ENCODE measurements around the gene ACOX3. TPM values are rescaled to one million over a fixed set of nuclear protein-coding genes. Genes with fewer than 3 reads are reported as not detected.

The ACOX3 gene
- total and polyA plus RNA-seq, 9 donors, result 10.1 to 32.4 (median 21.3) TPM

DNA sequence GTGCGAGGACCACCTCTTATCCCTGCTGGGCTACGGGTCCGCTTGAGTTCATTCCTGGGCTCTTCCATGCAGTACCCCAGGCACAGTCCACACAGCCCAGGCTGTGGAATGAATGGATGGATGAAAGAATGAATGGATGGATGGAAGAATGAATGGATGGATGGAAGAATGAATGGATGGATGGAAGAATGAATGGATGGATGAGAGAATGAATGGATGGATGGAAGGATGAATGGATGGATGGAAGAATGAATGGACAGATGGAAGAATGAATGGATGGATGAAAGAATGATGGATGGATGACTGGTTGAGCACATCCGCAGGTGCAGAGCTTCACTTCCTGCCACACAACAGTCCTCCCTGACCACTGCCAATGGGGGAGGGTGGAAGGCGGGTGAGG is 28.2 kb downstream of the ACOX3 start:
- no peaks in the 10 kb centered on the region for H3K36me3 ChIP-seq
- no peak overlapping the region for H3K4me3 ChIP-seq
- H3K27ac ChIP-seq, result no peak overlapping the region
- intact Hi-C loops (cut with DNase I), result no loop called here
- TF ChIP-seq POLR2A (IDR thresholded peaks at IDR 0.05) (no peak), EP300 (IDR thresholded peaks at IDR 0.05) (no peak)
- TF ChIP-seq, protein P1, sequence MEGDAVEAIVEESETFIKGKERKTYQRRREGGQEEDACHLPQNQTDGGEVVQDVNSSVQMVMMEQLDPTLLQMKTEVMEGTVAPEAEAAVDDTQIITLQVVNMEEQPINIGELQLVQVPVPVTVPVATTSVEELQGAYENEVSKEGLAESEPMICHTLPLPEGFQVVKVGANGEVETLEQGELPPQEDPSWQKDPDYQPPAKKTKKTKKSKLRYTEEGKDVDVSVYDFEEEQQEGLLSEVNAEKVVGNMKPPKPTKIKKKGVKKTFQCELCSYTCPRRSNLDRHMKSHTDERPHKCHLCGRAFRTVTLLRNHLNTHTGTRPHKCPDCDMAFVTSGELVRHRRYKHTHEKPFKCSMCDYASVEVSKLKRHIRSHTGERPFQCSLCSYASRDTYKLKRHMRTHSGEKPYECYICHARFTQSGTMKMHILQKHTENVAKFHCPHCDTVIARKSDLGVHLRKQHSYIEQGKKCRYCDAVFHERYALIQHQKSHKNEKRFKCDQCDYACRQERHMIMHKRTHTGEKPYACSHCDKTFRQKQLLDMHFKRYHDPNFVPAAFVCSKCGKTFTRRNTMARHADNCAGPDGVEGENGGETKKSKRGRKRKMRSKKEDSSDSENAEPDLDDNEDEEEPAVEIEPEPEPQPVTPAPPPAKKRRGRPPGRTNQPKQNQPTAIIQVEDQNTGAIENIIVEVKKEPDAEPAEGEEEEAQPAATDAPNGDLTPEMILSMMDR (IDR thresholded peaks at IDR 0.05), result no peak
- peaks cover 1% of the 10 kb centered on the region for H3K4me1 ChIP-seq (ENCODE audit: insufficient read depth)
- no peaks in the 10 kb centered on the region for H3K9me3 ChIP-seq
- DNase-seq, result no peak
- 91 to 95% (median 93%) methylated on average over 5 of the region's 5 CpGs for WGBS, 3 donors
- H3K27me3 ChIP-seq, result no peaks in the 10 kb centered on the region

DNA sequence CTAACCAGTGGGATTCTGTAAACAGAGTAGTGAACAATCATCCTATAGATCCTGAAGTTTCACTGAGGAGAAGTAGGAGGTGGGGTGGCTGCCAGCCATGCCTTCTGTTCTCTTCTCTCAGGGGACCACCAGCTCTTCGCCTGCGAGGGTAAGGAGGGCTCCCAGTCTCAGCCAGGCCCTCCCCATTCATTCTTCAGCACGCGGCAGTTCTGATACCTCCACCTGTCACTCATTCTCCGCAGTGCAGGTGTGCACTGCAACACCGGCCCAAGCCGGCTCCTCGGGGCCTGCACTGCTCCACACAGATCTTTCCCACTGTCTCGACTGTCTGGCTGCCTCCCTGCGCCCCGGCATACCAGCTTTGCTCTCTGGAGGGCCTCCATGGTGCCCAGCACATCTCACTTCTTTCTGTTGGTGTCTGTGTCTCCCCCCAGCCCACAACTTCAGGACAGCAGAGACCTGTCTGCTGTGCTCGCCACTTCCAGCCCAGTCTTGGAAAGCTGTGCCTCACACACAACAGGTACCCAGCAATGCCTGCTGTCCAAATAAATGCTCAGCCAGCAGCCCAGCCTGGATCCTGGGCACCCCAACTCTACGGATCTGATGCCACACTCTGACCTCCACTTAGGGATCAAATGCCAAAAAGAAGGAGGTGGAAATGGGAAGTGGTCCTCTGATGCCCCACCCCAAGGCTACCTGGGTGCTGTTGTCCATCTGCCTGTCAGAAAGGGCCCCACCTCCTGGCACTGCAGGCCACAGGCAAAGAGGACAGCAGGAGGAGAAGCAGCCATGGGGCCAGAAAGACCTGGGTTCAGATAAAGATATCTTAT is 29.0 kb downstream of the ACOX3 start:
- Histone ChIP-seq H3K36me3 (no peaks in the 10 kb centered on the region), H3K9me3 (no peaks in the 10 kb centered on the region), H3K4me3 (no peak overlapping the region), H3K4me1 (ENCODE audit: insufficient read depth) (peaks cover 1% of the 10 kb centered on the region), H3K27me3 (no peaks in the 10 kb centered on the region), H3K27ac (no peak overlapping the region)
- intact Hi-C loops (cut with DNase I), result no loop called here
- WGBS, 3 donors, result 83 to 89% (median 87%) methylated on average over 13 of the region's 13 CpGs
- TF ChIP-seq, protein P1 (IDR thresholded peaks at IDR 0.05), result no peak
- TF ChIP-seq EP300 (IDR thresholded peaks at IDR 0.05), result no peak
- no peak for TF ChIP-seq POLR2A (IDR thresholded peaks at IDR 0.05)
- DNase-seq, result peak in 1 of 5 donors; percentile 23

DNA sequence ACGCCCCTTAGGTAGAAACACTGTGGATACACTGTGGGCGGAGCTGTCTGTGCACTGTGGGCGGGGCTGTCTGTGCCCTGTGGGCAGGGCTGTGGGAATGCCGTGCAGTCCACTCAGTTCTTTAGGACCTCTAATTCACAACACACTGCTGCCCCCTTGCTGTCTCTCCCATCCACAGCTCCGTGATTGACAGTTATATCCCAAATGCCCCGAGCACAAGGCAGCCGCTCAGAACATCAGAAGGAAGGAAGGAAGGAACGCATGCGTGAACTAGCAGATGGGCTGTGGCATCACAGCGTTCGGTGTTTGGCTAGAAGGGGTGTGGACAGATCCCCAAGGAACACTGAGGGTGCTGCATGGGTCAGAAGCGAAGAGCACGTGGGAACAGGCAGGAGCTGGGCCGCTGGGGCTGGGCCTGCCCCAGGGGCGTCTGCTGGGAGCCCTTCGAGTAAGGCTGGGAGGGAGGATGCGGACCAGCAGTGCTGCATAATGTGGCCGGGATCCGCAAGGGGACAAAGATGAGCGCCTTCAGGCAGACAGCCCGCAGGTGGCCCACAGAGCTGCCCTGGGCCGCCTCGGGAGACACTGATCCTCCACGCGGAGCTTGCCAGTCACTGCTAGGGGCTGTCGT is 29.8 kb downstream of the ACOX3 start:
- Histone ChIP-seq H3K4me3 (no peak overlapping the region), H3K9me3 (no peaks in the 10 kb centered on the region), H3K27ac (no peak overlapping the region), H3K36me3 (no peaks in the 10 kb centered on the region), H3K27me3 (no peaks in the 10 kb centered on the region), H3K4me1 (ENCODE audit: insufficient read depth) (peaks cover 1% of the 10 kb centered on the region)
- WGBS, 3 donors, result 63 to 70% (median 67%) methylated on average over 26 of the region's 26 CpGs
- intact Hi-C loops (cut with DNase I), result no loop called here
- TF ChIP-seq EP300 (IDR thresholded peaks at IDR 0.05), result no peak
- TF ChIP-seq, protein P1 (IDR thresholded peaks at IDR 0.05), result peak in 2 of 3 donors; percentile 33 to 43
- peak; percentile 52 to 80 (median 77) for DNase-seq

DNA sequence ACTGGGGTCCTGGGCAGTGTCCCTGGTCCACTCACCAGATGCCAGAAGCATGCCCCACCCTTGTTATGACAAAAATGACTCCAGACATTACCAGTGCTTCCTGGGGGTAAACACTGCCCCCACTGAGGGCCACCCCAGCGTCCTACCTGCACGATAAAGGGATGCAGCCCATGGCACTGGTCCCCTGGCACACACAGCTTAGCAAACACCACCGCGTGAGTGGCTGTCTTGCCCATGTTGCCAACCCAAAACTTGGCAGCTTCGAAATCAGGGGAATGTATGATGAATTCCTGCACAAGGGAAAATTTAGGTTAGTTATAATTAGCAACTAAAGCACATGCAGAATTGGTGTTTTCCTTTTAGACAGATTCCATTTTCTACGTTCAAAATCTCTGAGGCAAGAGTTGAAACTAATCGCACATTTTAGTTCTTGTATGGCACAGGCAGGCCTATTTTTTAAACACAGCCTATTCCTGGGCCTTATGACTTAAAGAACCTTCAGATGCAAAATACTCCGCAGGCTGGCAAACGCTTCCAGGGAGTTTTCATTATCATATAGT is 30.4 kb downstream of the ACOX3 start:
- no peaks in the 10 kb centered on the region for H3K27me3 ChIP-seq
- TF ChIP-seq, protein P1 (IDR thresholded peaks at IDR 0.05), result no peak
- no peak for TF ChIP-seq EP300 (IDR thresholded peaks at IDR 0.05)
- TF ChIP-seq POLR2A (IDR thresholded peaks at IDR 0.05), result no peak
- no peaks in the 10 kb centered on the region for H3K36me3 ChIP-seq
- no peak overlapping the region for H3K27ac ChIP-seq
- H3K4me3 ChIP-seq, result no peak overlapping the region
- intact Hi-C loops (cut with DNase I), result no loop called here
- DNase-seq, result no peak
- peaks cover 1% of the 10 kb centered on the region for H3K4me1 ChIP-seq (ENCODE audit: insufficient read depth)
- no peaks in the 10 kb centered on the region for H3K9me3 ChIP-seq
- 59 to 68% (median 60%) methylated on average over 9 of the region's 9 CpGs for WGBS, 3 donors
